ENCODE data around the gene YWHAE. TPM values are rescaled to one million over a fixed set of nuclear protein-coding genes. Genes with fewer than 3 reads are reported as not detected.

Gene YWHAE
- total RNA-seq, 1 experiment from 2014 or later, result 537 TPM

- no peak for TF ChIP-seq POLR2AphosphoS5 (IDR thresholded peaks at IDR 0.05; ENCODE audit: low read depth, low read length)
- TF ChIP-seq REST (IDR thresholded peaks at IDR 0.05; ENCODE audit: insufficient read depth in 1 of 2, low read depth in 2 of 2, low read length in 1 of 2), result no peak
- no peak for TF ChIP-seq SIN3A (IDR thresholded peaks at IDR 0.05; ENCODE audit: borderline replicate concordance, insufficient read depth, low read depth, low read length)
- TF ChIP-seq, protein P1, sequence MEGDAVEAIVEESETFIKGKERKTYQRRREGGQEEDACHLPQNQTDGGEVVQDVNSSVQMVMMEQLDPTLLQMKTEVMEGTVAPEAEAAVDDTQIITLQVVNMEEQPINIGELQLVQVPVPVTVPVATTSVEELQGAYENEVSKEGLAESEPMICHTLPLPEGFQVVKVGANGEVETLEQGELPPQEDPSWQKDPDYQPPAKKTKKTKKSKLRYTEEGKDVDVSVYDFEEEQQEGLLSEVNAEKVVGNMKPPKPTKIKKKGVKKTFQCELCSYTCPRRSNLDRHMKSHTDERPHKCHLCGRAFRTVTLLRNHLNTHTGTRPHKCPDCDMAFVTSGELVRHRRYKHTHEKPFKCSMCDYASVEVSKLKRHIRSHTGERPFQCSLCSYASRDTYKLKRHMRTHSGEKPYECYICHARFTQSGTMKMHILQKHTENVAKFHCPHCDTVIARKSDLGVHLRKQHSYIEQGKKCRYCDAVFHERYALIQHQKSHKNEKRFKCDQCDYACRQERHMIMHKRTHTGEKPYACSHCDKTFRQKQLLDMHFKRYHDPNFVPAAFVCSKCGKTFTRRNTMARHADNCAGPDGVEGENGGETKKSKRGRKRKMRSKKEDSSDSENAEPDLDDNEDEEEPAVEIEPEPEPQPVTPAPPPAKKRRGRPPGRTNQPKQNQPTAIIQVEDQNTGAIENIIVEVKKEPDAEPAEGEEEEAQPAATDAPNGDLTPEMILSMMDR (IDR thresholded peaks at IDR 0.05), result no peak
- no peak for TF ChIP-seq TCF7L2 (IDR thresholded peaks at IDR 0.05; ENCODE audit: low read depth, low read length)
- ATAC-seq, result no peak
- Histone ChIP-seq H3K27ac (ENCODE audit: low read length) (no peak overlapping the region; the same call in 1 of the 2 replicates), H3K4me1 (ENCODE audit: control insufficient read depth, insufficient read depth, low read length) (peaks cover 55% of the 10 kb centered on the region), H3K36me3 (ENCODE audit: control insufficient read depth, insufficient read depth, low read length) (no peaks in the 10 kb centered on the region; the same call in 1 of the 2 replicates), H3K9me3 (ENCODE audit: control insufficient read depth, insufficient read depth, low read depth, low read length) (no peaks in the 10 kb centered on the region), H3K4me3 (ENCODE audit: low read depth in 2 of 2, low read length in 2 of 2) (no peak overlapping the region), H3K27me3 (ENCODE audit: control insufficient read depth, insufficient read depth, low read length) (no peaks in the 10 kb centered on the region)
- in situ Hi-C loops (cut with HindIII; ENCODE audit: low pct_unique_long_range_greater_than_20kb, low sequenced_read_pairs) (no loop called here), intact Hi-C loops (cut with micrococcal nuclease; ENCODE audit: unreplicated experiment) (no loop called here)
- ChIA-PET CTCF (interaction anchor here (1.6 kb wide), 1 partner anchor 10 kb away, joined by 8 read pairs; no protein-coding TSS in a partner anchor), POLR2A (no interaction called here)
- BruUV-seq (replicated peaks), result no TSS peak
- no peak for DNase-seq (ENCODE audit: low read depth, low spot score)
Observed at GRCh38 chr17:1376061-1376460, 24.0 kb downstream of the YWHAE start.

DNA sequence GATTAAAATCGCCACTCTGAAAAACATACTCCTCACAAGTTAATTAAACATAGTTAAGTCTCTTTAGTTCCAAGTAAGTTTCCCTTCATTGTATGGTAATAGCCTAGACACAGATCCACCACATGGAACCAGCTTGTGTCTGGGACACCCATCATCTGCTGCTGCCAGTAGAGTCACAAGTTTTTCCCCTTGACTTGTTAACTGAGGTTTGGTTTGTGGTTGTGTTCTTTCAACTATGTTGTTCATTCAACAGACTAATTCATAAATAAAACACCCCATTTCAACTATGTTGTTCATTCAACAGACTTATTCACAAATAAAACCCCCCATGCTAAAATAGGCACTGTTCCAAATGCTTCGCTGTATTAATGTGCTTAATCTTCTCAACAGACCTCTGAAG lies 24.4 kb downstream of the YWHAE start:
- ATAC-seq (no peak), DNase-seq (ENCODE audit: low read depth, low spot score) (no peak)
- Histone ChIP-seq H3K27ac (ENCODE audit: low read length) (no peak overlapping the region; the same call in 1 of the 2 replicates), H3K27me3 (ENCODE audit: control insufficient read depth, insufficient read depth, low read length) (no peaks in the 10 kb centered on the region), H3K4me3 (ENCODE audit: low read depth in 2 of 2, low read length in 2 of 2) (no peak overlapping the region), H3K36me3 (ENCODE audit: control insufficient read depth, insufficient read depth, low read length) (no peaks in the 10 kb centered on the region; the same call in 1 of the 2 replicates), H3K9me3 (ENCODE audit: control insufficient read depth, insufficient read depth, low read depth, low read length) (no peaks in the 10 kb centered on the region), H3K4me1 (ENCODE audit: control insufficient read depth, insufficient read depth, low read length) (peaks cover 51% of the 10 kb centered on the region)
- intact Hi-C loops (cut with micrococcal nuclease; ENCODE audit: unreplicated experiment) (no loop called here), in situ Hi-C loops (cut with HindIII; ENCODE audit: low pct_unique_long_range_greater_than_20kb, low sequenced_read_pairs) (no loop called here)
- POLR2A ChIA-PET, result interaction anchor here (0.6 kb wide), 1 partner anchor 54 kb away, joined by 5 read pairs; no protein-coding TSS in a partner anchor
- no TSS peak for BruUV-seq (replicated peaks)
- CTCF ChIA-PET, result no interaction called here
- no peak for TF ChIP-seq POLR2AphosphoS5 (IDR thresholded peaks at IDR 0.05; ENCODE audit: low read depth, low read length)
- TF ChIP-seq REST (IDR thresholded peaks at IDR 0.05; ENCODE audit: insufficient read depth in 1 of 2, low read depth in 2 of 2, low read length in 1 of 2), result no peak
- TF ChIP-seq SIN3A (IDR thresholded peaks at IDR 0.05; ENCODE audit: borderline replicate concordance, insufficient read depth, low read depth, low read length), result no peak
- TF ChIP-seq, protein P1 (IDR thresholded peaks at IDR 0.05), result no peak
- TF ChIP-seq TCF7L2 (IDR thresholded peaks at IDR 0.05; ENCODE audit: low read depth, low read length), result no peak

Data from Panc1 (cell line).